ENCODE results near the gene APOM. TPM values are rescaled to one million over a fixed set of nuclear protein-coding genes. Genes with fewer than 3 reads are reported as not detected.

APOM gene
- total RNA-seq, 4 donors from 2014 or later, result 1.8 to 7.9 (median 2.4) TPM

GRCh38 chr6:31660381-31661261 is 4.9 kb downstream of the APOM start, which contains the start of gene C6orf47:
C6orf47 (minus strand) TSS chr6:31660778; CDS start chr6:31659947, 831 bp downstream.
- peaks cover 34 to 40% of the 10 kb centered on the region in 2 donors for H3K4me1 ChIP-seq
- DNase-seq (peak; percentile 65 to 80), ATAC-seq (peak; percentile 48 to 52)
- in situ Hi-C loops (cut with MboI; ENCODE audit: low sequenced_read_pairs in 4 of 4), result loop anchor here in 2 of 4 donors (25.0 kb wide), 2 partner anchors 302 to 527 kb away; partner anchors contain the start of genes AGER (in 2 of the 2), AGPAT1 (in 2 of the 2), GPSM3 (in 2 of the 2) and PBX2 (in 2 of the 2)
- intact Hi-C loops (cut with DNase I; ENCODE audit: low total_unique reads), result loop anchor here (1.0 to 5.0 kb wide), 2 partner anchors 8 to 1312 kb away; partner anchors contain the start of gene BAG6
- H3K27me3 ChIP-seq, result no peaks in the 10 kb centered on the region
- peaks cover 0 to 14% of the 10 kb centered on the region in 2 donors for H3K36me3 ChIP-seq
- H3K27ac ChIP-seq, result peak within 1 kb of the TSS; percentile 80 to 100 (median 87)
- H3K9me3 ChIP-seq, result no peaks in the 10 kb centered on the region
- peak within 1 kb of the TSS; percentile 58 to 82 (median 76) for H3K4me3 ChIP-seq
- TF ChIP-seq CTCF (IDR thresholded peaks at IDR 0.05 in 4 of 5, conservative IDR thresholded peaks at IDR 0.05 in 1 of 5) (peak in 1 of 5 experiments; percentile 7), POLR2A (IDR thresholded peaks at IDR 0.05) (peak; percentile 79 to 89)

- H3K4me3 ChIP-seq, result peak overlapping the region in 2 of 4 donors; percentile 71 to 82
Observed at GRCh38 chr6:31661262-31662123, 5.8 kb downstream of the APOM start.

GRCh38 chr6:31662124-31662723 is 6.5 kb downstream of the APOM start:
- H3K36me3 ChIP-seq, result peaks cover 0 to 20% of the 10 kb centered on the region in 2 donors
- no peaks in the 10 kb centered on the region for H3K27me3 ChIP-seq
- peak overlapping the region; percentile 3 to 100 (median 17) for H3K27ac ChIP-seq
- no peaks in the 10 kb centered on the region for H3K9me3 ChIP-seq
- peaks cover 43 to 49% of the 10 kb centered on the region in 2 donors for H3K4me1 ChIP-seq
- TF ChIP-seq CTCF (IDR thresholded peaks at IDR 0.05 in 4 of 5, conservative IDR thresholded peaks at IDR 0.05 in 1 of 5), result no peak
- TF ChIP-seq POLR2A (IDR thresholded peaks at IDR 0.05), result no peak
- DNase-seq (no peak), ATAC-seq (no peak)
- in situ Hi-C loops (cut with MboI; ENCODE audit: low sequenced_read_pairs in 4 of 4), result loop anchor here in 2 of 4 donors (25.0 kb wide), 2 partner anchors 300 to 525 kb away; partner anchors contain the start of genes AGER (in 2 of the 2), AGPAT1 (in 2 of the 2), GPSM3 (in 2 of the 2) and PBX2 (in 2 of the 2)
- no peak overlapping the region for H3K4me3 ChIP-seq
- intact Hi-C loops (cut with DNase I; ENCODE audit: low total_unique reads), result loop anchor here (5.0 kb wide), 1 partner anchor 1310 kb away; no protein-coding TSS in a partner anchor

More at GRCh38 chr6:31661262-31662123, 5.8 kb downstream of the APOM start:
- DNase-seq (no peak), ATAC-seq (no peak)
- Histone ChIP-seq H3K27me3 (no peaks in the 10 kb centered on the region), H3K9me3 (no peaks in the 10 kb centered on the region), H3K27ac (peak overlapping the region; percentile 80 to 100 (median 87)), H3K4me1 (peaks cover 36 to 42% of the 10 kb centered on the region in 2 donors), H3K36me3 (peaks cover 0 to 14% of the 10 kb centered on the region in 2 donors)
- TF ChIP-seq POLR2A (IDR thresholded peaks at IDR 0.05) (no peak), CTCF (IDR thresholded peaks at IDR 0.05 in 4 of 5, conservative IDR thresholded peaks at IDR 0.05 in 1 of 5) (no peak)
- intact Hi-C loops (cut with DNase I; ENCODE audit: low total_unique reads) (loop anchor here (5.0 kb wide), 1 partner anchor 1311 kb away; no protein-coding TSS in a partner anchor), in situ Hi-C loops (cut with MboI; ENCODE audit: low sequenced_read_pairs in 4 of 4) (loop anchor here in 2 of 4 donors (25.0 kb wide), 2 partner anchors 301 to 526 kb away; partner anchors contain the start of genes AGER (in 2 of the 2), AGPAT1 (in 2 of the 2), GPSM3 (in 2 of the 2) and PBX2 (in 2 of the 2))
